Stimulated activated CD8-positive, alpha-beta memory T cell treated with anti-CD3 and anti-CD28 coated beads, Interleukin-2, amount 100 ng/mL, for 1 hour (primary cell): ENCODE data around the gene OMP.
"Not testable (repeated sequence)": the region's sequence is repeated elsewhere in the genome, so short reads cannot be mapped to it uniquely, and the experiment has no call there.

Experiments used
- DNase-seq, 2 donors: peaks; one replicate each; pipeline ENCODE4 v3.0.0-alpha.2; 2020; ENCODE audit warnings: low read depth in 2 of 2

OMP gene

DNA sequence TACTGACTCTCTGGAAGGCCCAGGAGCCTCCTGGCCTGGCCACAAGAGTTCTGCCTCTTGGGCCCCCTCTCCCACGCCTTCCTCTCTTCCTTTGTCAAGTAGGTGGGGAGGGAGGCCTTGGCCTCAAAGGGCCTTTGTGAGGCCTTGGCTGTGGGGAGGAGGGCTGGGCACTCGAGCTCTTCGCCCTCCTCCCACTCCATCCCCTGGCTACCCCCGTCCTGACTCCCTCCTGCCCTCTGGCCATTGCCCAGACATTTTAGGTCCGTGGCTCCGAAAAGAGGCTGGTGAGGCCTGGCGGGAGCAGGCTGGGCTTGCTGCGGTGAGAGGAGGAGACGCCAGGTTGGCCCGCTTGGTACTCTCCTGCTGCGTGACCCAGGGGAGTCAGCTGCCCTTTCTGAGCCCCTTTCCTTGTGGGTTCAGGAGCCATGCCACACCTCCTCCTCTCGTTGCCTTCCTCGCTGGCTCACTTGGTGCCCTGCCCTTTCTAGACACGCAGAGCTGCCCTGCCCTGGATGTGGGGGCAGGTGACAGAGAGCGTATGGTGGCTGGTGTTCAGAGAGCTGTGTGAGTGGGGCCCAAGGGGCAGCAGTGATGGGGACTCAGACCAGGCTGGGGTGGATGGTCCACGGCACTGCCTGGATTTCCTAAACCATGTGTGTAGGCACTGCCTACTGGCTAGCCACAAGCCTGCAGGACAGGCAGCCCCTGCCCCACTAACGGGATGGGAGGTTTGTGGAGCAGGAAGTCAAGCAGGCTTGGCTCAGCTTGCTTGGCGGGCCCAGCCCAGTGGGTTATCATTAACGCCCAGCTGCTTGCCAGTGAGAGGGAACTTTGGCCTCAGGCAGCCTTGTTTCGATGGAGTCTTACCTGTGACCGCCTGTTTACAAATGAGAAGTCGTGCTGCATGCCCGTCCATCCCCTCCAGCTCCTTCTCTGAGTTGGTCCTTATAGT, 15.8 kb upstream of the OMP start:
- DNase-seq = no peak

DNA sequence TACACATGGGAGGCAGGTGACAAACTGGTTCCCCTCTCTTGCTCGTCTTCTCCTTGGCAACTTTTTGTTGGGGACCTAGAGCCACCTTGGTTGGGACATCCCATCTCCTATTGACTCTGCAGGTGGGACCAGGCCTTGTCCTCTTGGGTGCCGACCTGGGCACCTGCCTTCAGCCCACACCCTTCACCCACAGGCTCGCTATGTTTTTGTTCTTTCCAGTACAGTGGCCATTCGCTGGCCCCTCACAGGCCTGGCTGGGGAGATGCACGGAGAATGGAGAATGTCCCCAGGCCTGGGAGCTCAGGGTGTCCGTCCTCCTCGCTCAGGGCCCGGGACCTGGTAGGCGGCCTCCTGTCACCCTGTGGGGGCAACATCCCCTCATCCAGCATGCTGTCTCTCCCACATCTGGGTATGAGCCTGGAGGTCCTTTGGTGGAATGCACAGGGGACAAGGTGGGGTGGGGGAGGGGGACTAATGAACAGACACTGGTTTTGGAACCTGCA, 14.9 kb upstream of the OMP start:
- DNase-seq = no peak

DNA sequence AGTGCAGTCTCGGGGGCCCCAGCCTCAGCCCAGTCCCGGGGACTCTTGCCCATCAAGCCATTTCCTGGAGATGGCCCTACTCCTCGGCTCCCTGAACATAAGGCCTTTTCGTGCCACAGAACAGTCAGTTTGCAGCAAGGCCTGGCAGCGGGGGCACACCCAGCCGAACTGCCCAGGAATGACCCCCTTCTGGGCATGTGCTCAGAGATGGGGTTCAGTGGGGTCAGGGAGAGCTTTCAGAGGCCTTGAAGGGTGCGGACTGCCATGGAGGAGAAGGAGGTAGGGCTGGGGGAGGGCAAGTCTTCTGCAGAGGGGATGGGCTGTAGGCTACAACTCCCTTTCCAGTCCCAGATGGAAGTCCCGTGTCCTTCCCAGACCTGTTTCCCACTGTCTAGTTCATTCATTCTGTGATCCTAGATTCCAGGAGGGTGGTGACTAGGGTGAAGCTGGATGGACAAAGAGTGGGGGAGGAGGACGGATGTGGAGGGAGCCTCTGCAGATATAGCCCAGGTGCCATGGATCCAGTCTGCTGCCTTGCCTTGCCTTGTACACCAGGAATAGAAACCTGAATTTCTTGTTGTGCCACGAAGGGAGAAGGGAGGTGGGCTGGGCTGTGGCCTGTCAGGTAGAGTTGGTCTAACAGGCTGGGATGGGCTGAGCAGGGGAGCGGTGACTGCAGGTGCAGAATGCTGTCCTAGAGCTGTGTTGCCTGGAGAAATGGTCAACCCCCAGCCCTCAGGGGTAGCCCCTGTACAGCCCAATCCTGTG, 14.2 kb upstream of the OMP start:
- no peak for DNase-seq

DNA sequence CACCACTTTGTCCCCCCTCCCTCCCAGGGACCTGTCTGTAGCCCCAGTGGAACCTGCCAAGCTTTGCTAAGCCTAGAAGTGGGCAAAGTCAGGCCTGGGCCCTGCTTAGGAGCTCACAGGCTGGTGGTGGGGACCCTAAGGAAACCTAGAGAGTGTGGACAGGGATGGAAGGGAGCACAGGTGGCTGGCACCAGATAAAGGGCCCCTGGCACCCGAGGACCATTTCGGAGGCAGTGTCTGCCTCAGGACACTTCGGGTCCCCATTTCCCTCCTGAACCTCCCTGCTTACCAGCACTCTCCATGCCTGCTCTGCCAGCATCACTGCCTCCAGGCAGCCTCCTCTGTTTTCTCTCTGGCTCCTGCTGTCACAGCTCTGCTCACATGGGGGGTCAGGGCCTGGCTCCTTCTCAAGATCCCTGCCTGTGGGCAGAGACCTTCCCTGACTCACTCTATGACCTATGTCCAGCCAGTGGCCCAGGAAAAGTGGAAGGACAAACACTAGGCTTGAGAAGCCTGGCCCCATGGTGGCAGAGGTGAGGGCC, 13.6 kb upstream of the OMP start:
- DNase-seq = no peak

DNA sequence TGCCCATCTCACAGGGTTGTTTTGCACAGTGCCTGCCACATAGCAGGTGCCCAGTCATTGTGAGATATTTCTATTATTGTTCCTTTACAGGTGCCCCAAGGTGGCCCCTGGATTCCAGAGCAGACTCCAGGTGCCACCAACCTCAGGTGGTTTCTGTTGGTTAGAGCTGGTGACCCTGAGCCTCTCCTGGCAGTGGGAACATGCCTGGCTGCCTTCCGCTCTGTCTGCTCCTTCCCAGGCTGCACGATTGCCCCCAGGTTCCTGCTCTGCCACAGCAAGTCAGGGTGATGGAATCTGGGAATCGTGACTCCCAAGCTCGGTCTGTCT, 12.6 kb upstream of the OMP start:
- no peak for DNase-seq

DNA sequence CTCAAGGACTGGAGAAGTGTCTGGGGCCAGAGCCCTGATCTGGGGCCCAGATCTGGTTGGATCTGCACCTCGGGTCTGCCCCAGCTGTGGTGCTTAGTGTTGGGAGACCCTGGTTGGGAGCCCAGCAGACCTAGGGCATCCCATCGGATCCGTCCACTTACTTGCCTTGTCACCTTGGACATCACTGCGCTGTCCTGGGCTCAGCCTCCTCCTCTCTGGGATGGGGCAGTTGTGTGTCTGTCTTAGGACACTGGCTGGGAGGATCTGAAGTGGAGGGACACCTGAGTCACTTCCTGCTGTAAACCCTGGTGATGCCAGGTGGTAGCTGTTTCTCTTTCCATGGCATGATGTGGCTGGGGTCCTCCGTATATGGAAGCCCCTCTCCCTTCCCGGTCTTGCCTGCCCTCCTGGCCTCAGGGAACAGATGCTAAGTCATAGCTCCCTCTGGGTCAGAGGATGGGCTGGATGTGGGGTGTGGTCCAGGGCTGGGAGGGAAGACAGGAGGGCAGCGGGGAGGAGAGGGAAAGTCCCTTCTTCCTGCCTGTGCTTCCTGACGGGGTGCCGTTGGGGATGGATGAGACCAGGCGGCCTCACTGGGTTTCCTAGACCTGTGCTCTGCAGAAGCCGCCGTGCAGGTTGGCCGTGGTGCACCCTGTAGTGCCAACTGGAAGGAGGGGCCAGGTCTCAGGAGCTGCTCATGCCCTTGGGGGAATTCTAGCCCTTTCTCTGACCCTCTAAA, 12.1 kb upstream of the OMP start:
- no peak for DNase-seq

DNA sequence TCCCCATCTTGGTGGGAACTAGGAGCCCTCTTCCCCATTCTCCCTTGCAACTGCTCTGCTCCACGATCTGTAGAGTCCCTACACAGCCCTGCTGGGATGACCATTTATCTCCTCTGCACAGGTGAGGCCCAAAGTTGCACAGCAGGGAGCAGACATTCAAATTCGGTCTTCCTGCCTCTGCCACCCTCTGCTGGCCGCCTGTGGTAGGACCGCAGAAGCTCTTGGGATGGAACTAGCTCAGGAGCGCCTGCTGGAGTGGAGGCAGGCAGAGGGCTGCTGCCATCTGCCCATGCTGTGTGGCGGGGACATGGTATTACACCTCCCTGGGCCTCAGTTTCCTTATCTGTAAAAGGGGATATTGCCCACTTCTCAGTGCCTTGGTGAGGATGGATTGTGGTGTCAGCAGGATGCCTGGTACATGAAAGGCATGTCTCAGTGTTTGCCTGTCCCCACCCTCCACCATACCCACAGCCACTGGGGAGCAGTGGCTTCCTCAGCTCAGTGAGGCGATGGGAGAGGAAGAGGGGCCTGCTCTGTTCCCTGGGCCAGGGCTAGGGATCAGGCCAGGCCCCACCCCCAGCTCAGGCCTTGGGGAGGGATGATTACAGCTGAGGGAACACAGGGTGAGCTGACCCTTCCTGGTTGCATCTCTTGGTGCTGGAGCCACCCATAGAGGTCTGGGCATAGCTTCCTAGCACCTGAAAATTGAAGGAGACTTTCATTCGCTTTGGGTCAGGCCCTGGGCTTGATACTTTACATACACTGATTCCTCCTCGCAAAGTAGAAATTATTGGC, 11.3 kb upstream of the OMP start:
- peak; percentile 54 to 58 for DNase-seq

DNA sequence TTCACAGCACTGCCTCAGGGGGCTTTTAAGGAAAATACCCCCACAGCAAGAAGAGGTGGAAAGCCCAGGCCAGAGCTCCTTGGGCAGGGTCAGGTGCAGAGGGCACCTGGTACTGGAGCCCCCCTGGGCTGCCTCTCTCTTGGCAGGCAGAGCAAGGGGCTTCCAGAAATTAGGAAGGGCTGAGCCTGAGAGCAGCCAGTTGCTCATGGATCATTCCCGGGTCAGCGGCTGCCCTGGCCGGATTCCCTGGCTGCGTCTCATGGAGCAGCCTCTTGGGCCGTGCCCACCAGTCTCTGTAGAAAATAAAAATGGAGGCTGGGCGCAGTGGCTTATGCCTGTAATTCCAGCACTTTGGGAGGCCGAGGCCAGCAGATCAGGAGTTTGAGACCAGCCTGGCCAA, 10.3 kb upstream of the OMP start:
- no peak for DNase-seq

DNA sequence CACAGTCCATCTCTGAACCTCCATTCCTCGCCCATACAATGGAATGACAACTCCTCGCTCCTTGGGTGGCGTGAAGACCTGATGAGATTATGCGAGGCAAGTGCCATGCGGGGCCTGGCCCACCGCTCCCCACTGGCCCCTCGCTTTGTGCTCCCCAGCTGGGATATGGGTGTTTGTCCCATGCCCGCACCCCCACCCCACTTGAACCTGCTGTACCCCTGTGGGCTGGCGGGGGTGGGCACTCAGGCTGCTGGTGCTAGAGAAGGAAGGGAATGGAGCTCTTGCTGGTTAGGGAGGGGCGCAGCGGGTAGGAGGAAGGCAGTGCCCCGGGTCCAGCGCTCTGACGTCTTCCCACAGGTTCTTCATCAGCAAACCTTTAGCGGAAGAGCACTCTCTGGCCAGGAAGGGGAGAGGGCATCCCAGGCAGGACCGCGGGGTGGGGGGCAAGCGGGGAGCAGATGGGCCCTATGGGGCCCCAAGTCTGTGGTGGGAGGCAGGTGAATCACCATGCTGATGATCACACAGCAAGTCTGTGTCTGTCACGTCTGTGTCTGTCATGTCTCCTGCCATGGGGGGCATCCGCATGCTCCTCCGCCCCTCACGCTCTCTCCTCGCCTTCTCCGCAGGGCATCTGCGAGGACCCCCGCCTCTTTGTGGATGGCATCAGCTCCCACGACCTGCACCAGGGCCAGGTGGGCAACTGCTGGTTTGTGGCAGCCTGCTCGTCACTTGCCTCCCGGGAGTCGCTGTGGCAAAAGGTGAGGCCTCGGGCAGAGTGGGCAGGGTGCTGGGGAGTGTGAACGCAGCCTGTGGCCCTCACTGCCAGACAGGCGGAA, 9.4 kb upstream of the OMP start:
- DNase-seq = no peak

DNA sequence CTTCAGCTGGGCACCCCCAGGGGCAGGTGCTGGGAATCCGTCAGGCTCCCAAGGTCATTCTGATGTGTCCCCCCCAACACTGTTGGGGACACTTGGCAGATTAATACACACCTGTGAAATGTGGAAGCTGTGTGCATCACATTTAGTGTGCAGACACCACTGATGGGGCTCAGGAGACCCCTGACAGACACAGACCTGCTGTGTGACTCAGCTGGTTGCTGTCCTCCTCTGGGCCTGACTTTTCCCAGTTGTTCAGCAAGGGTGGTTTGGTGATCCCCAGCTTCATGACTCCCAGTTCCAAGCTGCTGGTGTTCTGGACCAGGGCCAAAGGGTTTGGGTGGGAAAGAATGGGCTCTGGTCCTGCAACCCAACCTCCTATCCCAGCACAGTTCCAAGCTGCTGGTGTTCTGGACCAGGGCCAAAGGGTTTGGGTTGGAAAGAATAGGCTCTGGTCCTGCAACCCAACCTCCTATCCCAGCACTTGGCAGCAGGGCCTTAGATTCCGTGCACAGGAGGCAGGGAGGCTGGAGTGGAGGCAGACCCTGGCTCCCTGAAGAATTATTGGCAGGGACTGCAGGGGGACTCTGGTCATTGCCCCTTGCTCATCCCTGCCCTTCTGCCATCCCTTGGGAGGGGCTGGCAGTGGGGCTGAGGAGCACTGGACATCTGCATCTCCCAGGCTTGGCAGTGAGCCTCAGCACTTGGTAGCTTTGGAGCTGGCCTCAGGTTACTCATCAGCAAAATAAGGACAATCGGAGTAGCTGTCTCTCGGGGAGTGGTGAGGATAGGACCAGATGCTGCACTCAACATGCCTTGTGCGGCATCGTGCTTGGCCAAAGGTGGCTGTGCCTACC, 8.4 kb upstream of the OMP start:
- DNase-seq = no peak

DNA sequence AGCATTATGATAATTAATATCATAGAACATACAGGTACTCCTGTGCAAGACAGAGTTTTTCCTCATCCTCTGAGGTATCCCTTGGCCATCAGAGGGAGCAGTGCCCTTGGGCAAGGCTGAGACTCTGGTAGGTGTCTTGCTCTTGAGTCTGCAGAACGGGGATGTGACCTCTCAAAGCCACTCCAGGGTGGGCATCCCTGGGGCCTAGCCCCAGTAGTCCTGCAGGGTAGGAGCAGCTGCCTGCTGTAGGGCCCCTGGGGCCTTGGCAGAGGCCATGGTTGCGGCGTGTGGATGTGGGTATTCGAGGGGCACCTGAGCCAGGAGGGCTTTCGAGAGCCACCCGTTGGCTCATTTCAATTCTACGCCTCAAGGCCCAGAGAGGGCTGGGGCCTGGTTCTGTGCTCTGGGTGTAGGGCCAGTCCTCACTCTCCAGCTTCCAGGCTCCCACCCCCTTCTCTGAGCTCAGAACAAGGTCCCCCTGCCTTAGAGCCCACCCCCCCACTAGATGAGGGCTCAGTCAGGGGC, 7.7 kb upstream of the OMP start:
- DNase-seq = no peak

DNA sequence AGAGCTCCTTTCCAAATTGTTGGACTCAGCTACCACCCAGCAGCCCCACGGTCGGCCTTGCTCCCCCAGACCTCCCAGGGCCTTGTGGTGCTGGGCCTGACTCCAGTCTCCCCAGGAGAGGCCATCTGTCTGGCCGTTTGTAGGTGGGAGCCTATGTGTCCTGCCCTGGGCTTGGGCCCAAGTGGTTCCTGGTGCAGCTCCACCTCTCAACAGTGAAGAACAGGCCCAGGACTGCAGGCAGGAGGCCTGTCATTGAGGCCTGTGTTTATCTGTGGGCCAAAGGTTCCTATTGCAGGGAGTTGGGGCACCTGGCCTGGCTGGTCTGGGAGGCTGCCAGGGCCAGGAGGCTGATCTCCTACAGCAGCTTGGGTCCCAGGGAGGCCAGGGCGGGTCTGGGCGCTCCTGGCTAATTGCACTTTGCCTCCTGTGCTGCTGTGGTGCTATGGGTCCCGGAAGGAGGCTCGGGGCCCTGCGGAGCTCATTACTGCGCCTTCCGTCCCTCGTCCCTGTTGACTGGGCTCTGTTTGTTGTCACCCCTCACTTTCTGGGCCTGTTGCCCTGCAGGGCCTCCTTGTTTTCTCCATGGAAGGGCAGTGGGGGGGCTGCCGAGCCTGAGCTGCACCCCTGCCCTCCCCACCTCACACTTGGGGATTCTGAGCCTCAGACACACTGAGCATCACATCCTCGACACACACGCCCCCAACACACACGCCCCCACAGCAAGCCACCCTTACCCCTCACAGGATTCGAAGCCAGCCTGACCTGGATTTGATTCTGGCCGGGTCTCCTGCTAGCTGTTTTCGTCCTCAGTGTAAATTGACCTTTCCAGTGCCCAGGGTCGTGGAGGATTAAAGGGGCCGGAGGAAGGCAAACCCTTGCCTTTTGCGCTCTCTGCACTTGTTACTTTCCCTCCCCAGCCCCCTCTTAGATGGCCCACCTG, 6.8 kb upstream of the OMP start:
- no peak for DNase-seq

DNA sequence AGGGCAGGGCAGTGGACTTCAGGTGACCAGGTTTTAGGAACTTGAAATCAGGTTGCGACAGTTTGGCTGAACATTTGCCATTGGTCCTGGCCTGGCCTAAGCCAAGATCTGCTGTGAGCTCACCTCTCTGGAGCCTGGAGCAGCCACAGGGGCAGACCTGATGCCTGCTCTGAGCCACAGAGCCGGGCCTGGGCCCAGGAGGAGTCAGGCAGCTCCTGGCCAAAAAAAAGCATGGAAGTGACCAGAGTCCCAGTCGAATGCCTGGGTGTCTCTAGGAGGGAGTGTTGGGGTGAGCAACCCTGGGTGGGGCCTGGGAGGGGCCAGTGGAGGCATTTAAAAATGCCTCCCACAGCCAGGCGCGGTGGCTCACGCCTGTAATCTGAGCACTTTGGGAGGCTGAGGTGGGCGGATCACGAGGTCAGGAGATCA, 6.0 kb upstream of the OMP start:
- no peak for DNase-seq

DNA sequence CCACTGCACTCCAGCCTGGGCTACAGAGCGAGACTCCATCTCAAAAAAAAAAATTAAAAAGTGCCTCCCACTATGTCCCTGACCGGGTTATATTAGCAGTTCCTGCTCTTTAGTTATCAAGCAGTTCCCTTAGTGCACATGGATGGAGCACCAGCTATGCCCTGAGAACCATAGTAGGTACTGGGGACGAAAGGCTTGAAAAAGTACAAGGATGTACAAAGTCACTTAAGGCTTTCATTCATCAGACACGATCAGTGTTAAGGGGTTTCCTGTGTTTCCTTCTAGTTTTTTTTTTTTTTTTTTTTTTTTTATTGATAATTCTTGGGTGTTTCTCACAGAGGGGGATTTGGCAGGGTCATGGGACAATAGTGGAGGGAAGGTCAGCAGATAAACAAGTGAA, 5.5 kb upstream of the OMP start:
- DNase-seq = not testable (repeated sequence)

DNA sequence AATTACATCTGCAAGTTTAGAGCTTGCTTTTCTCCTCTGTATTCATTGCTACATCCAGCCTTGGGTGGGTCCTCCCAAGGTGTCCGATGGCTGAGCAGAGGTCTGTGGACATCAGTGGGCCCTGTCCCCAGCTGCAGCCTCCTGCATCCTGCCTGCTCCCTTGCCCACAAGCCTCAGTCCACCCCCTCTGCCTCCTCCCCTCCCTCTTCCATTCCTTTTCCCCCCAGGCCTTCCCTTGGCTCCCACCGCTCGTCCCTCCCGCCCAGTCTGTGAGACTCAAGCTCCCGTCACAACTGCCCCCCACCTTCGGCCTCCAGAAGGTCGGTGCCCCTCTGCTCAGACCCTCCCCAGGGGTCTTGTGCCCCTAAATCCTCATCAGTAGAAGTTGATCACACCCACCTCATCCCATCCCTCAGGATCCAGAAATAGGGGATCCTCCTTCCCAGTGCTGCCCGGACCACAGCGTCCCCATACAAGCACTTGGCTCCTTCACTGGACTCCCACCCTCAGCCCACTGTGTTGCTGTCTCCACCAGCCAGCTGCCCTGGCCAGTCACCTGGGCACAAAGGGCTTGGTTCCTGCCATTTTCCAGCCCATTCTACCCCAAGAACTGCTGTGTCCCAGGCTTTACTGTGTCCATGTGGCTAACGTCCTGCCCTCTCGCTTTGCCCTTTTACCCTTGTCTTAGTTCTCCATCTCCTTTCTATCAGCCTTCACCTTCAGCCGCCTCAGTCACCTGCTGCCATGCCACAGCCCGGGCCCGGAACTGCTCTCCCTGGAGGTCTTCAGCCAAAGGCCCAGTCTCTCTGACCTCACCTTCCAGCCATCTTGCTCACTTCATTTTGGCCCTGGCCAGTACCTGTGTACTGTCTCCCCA, 2.2 kb upstream of the OMP start:
- DNase-seq = no peak

DNA sequence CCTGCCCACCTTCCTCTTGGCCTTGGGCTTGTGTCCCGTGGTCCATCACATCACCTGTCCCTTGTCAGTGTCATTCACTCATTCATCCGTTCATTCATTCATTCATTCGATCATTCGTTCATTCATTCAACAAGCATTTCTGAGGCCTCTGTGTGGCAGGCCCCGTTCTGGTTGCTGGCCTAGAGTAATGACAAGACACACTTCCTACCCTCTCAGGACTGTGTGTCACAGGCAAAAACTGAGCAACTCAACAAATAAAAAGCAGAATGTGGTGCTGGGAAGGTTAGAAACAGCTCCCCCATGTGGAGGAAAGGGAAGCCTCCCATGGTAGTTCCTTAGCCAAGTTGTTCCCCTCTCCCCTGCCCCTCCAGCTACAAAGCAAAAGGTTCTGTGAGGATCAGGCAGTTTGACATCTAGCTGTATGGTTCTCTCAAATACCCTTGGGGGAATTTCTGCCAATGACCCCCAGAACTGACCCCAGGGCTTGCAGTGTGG, 1.6 kb upstream of the OMP start:
- no peak for DNase-seq

DNA sequence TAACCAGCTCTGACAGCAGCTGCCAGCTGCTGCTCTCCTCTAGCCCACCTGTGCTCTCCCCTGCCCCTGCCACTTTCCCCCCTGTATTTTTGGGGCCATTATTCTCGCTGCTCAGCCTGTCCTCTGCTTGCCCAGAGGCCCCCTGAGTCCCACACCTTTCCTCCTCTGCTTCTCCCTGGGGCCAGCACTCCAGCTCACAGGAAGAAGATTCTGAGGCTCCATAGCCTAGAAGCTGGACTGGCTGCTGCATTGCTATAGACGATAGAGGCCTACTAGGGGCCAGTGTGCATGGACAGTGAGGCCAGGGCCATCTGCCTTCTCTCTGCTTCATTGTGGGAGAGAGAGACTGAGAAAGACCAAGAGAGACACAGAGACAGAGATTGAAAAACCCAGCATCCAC, 679 bp downstream of the OMP start:
- no peak for DNase-seq
